Tibial artery (tissue), 4 donors: ENCODE results near the gene DNAJC3.

Experiments used
- DNase-seq, 2 donors: peaks; one replicate each; pipeline ENCODE4 v3.0.0-alpha.2; 2019
- H3K27ac ChIP-seq, 2 donors: fragments of 200-600 bp; sonication (generic) in 1 of 2; 1 replicate in 1 of 2; 2 replicates in 1 of 2; pipeline ENCODE4 v1.5.1; 2018 to 2019; ENCODE audit warnings: mild to moderate bottlenecking in 1 of 2
- H3K27me3 ChIP-seq, 2 donors: fragments of 200-600 bp; sonication (generic) in 1 of 2; one replicate each; pipeline versions ENCODE4 v1.5.1 to v1.6.0; 2016 to 2019
- H3K36me3 ChIP-seq, 3 donors: fragments of 200-600 bp; sonication (generic) in 2 of 3; one replicate each; pipeline ENCODE4 v1.5.1; 2016 to 2019; ENCODE audit warnings: mild to moderate bottlenecking in 2 of 3
- H3K4me1 ChIP-seq, 4 donors: fragments of 200-600 bp; sonication (generic) in 2 of 4; 1 replicate in 3 of 4; 2 replicates in 1 of 4; pipeline ENCODE4 v1.5.1; 2016 to 2019
- H3K4me3 ChIP-seq, 2 donors: fragments of 200-600 bp; sonication (generic) in 1 of 2; 1 replicate in 1 of 2; 2 replicates in 1 of 2; pipeline ENCODE4 v1.5.1; 2018 to 2019; ENCODE audit warnings: mild to moderate bottlenecking in 2 of 2
- H3K9me3 ChIP-seq, 3 donors: fragments of 200-600 bp; sonication (generic) in 1 of 3; one replicate each; pipeline ENCODE4 v1.5.1; 2016 to 2019
- intact Hi-C: fragments of 100-400 bp; cut with DNase I; formaldehyde crosslinking; loops from one replicate; pipeline ENCODE4 v1.15.0; 2023; ENCODE audit warnings: low total_unique reads
- TF ChIP-seq, protein P1 (sequence below), 2 experiments: fragments of 200-600 bp in 1 of 2; fragments of 450-650 bp in 1 of 2; IDR thresholded peaks; one replicate each; pipeline ENCODE4 v1.5.1; 2017 to 2019; ENCODE audit warnings: antibody characterized with exemption in 2 of 2, mild to moderate bottlenecking in 1 of 2, moderate library complexity in 1 of 2

The DNAJC3 gene

GRCh38 chr13:95740979-95741320, 64.0 kb downstream of the DNAJC3 start:
- no peak for DNase-seq
- H3K27me3 ChIP-seq, result no peaks in the 10 kb centered on the region
- H3K9me3 ChIP-seq, result no peaks in the 10 kb centered on the region
- no peak overlapping the region for H3K27ac ChIP-seq
- no peak overlapping the region for H3K4me3 ChIP-seq
- intact Hi-C loops, result no loop called here
- no peaks in the 10 kb centered on the region for H3K36me3 ChIP-seq
- no peaks in the 10 kb centered on the region for H3K4me1 ChIP-seq
- TF ChIP-seq, protein P1, sequence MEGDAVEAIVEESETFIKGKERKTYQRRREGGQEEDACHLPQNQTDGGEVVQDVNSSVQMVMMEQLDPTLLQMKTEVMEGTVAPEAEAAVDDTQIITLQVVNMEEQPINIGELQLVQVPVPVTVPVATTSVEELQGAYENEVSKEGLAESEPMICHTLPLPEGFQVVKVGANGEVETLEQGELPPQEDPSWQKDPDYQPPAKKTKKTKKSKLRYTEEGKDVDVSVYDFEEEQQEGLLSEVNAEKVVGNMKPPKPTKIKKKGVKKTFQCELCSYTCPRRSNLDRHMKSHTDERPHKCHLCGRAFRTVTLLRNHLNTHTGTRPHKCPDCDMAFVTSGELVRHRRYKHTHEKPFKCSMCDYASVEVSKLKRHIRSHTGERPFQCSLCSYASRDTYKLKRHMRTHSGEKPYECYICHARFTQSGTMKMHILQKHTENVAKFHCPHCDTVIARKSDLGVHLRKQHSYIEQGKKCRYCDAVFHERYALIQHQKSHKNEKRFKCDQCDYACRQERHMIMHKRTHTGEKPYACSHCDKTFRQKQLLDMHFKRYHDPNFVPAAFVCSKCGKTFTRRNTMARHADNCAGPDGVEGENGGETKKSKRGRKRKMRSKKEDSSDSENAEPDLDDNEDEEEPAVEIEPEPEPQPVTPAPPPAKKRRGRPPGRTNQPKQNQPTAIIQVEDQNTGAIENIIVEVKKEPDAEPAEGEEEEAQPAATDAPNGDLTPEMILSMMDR (IDR thresholded peaks at IDR 0.05), result no peak

DNA sequence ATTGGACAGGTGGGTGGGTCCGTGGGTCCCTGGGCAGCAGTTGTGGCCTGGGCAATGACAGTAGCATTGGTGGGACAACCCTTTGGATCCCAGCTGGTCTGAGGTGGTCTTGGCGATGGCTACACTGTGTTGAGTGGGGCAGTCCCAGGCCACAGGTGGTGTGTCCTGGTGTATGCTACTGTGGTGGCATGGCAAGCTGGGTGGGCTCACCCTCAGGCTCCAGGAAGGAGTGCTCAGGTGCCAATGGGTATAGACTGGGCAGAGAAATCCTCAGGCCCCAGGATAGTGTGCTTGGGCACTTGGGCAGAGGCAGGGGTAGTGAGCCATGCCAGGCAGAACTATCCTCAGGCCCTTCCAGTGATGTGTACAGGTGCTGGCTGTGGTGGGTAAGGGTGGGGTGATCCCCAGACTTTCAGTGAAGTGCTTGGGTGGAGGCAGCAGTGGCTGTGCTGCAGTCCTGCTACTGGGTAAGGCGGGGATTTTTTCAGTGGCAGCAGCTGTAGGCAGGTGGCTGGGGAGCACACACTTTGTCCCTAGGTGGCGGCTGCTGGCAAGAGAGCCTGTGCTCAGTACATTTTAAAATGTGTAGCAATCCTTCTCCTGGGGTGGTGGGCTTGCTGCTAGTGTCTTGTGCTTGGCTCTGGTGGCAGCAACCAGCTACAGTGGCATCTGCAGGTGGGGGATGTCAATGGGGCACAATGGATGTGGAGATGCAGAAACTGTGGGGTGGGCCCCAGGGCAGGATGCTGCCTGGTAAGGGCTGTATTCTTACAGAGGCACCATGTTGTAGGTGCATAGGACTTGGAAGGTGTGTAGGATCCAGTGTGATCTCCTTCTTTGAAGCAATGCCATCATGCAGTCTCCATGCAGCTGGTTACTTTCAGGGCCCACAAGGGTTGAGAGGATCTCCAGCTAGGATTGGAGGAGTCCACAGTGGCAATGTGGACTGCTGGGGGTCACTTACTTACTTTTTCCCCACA, 64.9 kb downstream of the DNAJC3 start:
- no peaks in the 10 kb centered on the region for H3K4me1 ChIP-seq
- intact Hi-C loops, result no loop called here
- no peak overlapping the region for H3K4me3 ChIP-seq
- no peaks in the 10 kb centered on the region for H3K9me3 ChIP-seq
- H3K36me3 ChIP-seq, result no peaks in the 10 kb centered on the region
- DNase-seq, result no peak
- no peak overlapping the region for H3K27ac ChIP-seq
- TF ChIP-seq, protein P1 (IDR thresholded peaks at IDR 0.05), result no peak
- H3K27me3 ChIP-seq, result no peaks in the 10 kb centered on the region

DNA sequence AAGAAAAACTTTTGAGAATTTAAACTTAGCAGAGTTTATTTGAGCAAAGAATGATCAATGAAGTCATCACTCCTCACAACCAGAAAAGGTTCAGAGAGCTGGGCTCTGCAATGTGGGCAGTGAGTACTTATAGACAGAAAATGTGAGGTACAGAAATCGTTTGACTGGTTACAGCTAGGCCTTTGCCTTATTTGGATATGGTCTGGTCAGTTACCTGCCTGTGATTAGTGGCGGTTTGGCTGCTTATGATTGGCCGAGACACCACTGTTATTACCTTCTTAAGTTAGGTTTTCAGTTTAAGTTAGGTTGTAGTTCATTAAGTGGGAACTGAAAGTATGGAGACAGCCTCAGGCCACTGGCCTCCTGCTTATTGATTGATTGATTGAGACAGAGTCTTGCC, 66.3 kb downstream of the DNAJC3 start:
- H3K4me3 ChIP-seq, result no peak overlapping the region
- H3K4me1 ChIP-seq, result no peaks in the 10 kb centered on the region
- no peak overlapping the region for H3K27ac ChIP-seq
- H3K27me3 ChIP-seq, result no peaks in the 10 kb centered on the region
- no peaks in the 10 kb centered on the region for H3K9me3 ChIP-seq
- TF ChIP-seq, protein P1 (IDR thresholded peaks at IDR 0.05), result no peak
- no peaks in the 10 kb centered on the region for H3K36me3 ChIP-seq
- DNase-seq, result no peak
- intact Hi-C loops, result no loop called here

GRCh38 chr13:95745289-95745688, 68.3 kb downstream of the DNAJC3 start:
- Histone ChIP-seq H3K36me3 (no peaks in the 10 kb centered on the region), H3K9me3 (no peaks in the 10 kb centered on the region), H3K4me1 (no peaks in the 10 kb centered on the region), H3K4me3 (no peak overlapping the region), H3K27me3 (no peaks in the 10 kb centered on the region), H3K27ac (no peak overlapping the region)
- intact Hi-C loops, result no loop called here
- no peak for DNase-seq
- TF ChIP-seq, protein P1 (IDR thresholded peaks at IDR 0.05), result no peak

DNA sequence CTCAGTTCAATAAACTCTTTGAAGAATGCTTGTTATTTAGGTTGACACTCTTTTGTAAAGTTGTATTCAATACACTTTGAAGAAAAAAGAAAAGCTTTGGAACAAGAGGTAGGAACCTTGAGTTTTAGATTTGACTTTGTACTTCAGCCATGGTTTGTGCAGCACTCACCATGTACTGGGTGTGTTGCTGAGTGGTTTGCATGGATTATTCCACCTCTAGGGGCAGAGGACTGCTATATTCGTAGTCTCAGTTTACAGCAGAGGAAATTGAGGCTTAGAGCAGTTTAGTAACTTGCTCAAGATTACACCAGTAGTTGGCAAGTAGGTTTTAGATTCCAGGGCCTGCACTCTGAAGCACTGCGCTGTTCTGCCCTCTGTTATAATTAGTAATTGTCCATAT, 68.8 kb downstream of the DNAJC3 start:
- no peaks in the 10 kb centered on the region for H3K4me1 ChIP-seq
- H3K4me3 ChIP-seq, result no peak overlapping the region
- H3K9me3 ChIP-seq, result no peaks in the 10 kb centered on the region
- H3K36me3 ChIP-seq, result no peaks in the 10 kb centered on the region
- TF ChIP-seq, protein P1 (IDR thresholded peaks at IDR 0.05), result no peak
- no peak overlapping the region for H3K27ac ChIP-seq
- no peak for DNase-seq
- intact Hi-C loops, result no loop called here
- H3K27me3 ChIP-seq, result no peaks in the 10 kb centered on the region
